Trophoblast cell (in vitro differentiated cells and primary cell): ENCODE data around the gene PTPRN2.

Experiments
- DNase-seq, 2 donors: peaks; one replicate each; pipeline ENCODE4 v3.0.0-alpha.2; 2016
- H2AFZ ChIP-seq: 2 replicates; pipeline ENCODE4 v1.6.1; 2013; ENCODE audit warnings: low read length, moderate library complexity, mild to moderate bottlenecking; ENCODE audit not compliant: insufficient read depth, poor library complexity
- H2AK5ac ChIP-seq: 2 replicates; pipeline ENCODE4 v1.6.1; 2013; ENCODE audit warnings: mild to moderate bottlenecking, low read length
- H2BK120ac ChIP-seq: 2 replicates; pipeline ENCODE4 v1.6.1; 2013; ENCODE audit warnings: low read length, mild to moderate bottlenecking, moderate library complexity; ENCODE audit not compliant: insufficient read depth, poor library complexity
- H2BK12ac ChIP-seq: 2 replicates; pipeline ENCODE4 v1.6.1; 2013; ENCODE audit warnings: mild to moderate bottlenecking, low read length, moderate library complexity
- H2BK5ac ChIP-seq: 2 replicates; pipeline ENCODE4 v1.6.1; 2013; ENCODE audit warnings: low read length, low read depth, moderate library complexity, mild to moderate bottlenecking; ENCODE audit not compliant: poor library complexity
- H3K14ac ChIP-seq: 2 replicates; pipeline ENCODE4 v1.6.1; 2013; ENCODE audit warnings: mild to moderate bottlenecking, low read length
- H3K18ac ChIP-seq: 2 replicates; pipeline ENCODE4 v1.6.1; 2013; ENCODE audit warnings: mild to moderate bottlenecking, low read length
- H3K23ac ChIP-seq: 2 replicates; pipeline ENCODE4 v1.6.1; 2013; ENCODE audit warnings: low read length
- H3K27ac ChIP-seq: 2 replicates; pipeline ENCODE4 v1.5.1; 2013; ENCODE audit warnings: low read depth, mild to moderate bottlenecking, inconsistent platforms, low read length, moderate library complexity
- H3K27me3 ChIP-seq: 2 replicates; pipeline ENCODE4 v1.6.1; 2013; ENCODE audit warnings: inconsistent platforms, mild to moderate bottlenecking, low read length, moderate library complexity; ENCODE audit not compliant: insufficient read depth
- H3K36me3 ChIP-seq, 2 experiments: 1 replicate in 1 of 2; 2 replicates in 1 of 2; pipeline ENCODE4 v1.6.1; 2013; ENCODE audit warnings: low read length in 2 of 2, mild to moderate bottlenecking in 2 of 2, moderate library complexity in 1 of 2; ENCODE audit not compliant: insufficient read depth in 2 of 2, control insufficient read depth in 1 of 2
- H3K4ac ChIP-seq: 2 replicates; pipeline ENCODE4 v1.6.1; 2013; ENCODE audit warnings: low read depth, mild to moderate bottlenecking, low read length, moderate library complexity
- H3K4me1 ChIP-seq, 2 experiments: 1 replicate in 1 of 2; 2 replicates in 1 of 2; pipeline ENCODE4 v1.6.1; 2013; ENCODE audit warnings: low read length in 2 of 2, mild to moderate bottlenecking in 2 of 2, moderate library complexity in 1 of 2; ENCODE audit not compliant: insufficient read depth in 2 of 2, control insufficient read depth in 1 of 2
- H3K4me2 ChIP-seq: 2 replicates; pipeline ENCODE4 v1.6.1; 2013; ENCODE audit warnings: inconsistent platforms, mild to moderate bottlenecking, low read length, moderate library complexity
- H3K4me3 ChIP-seq: 2 replicates; pipeline ENCODE4 v1.5.1; 2013; ENCODE audit warnings: mild to moderate bottlenecking, low read depth, low read length, inconsistent platforms
- H3K79me1 ChIP-seq: one replicate; pipeline ENCODE4 v1.6.1; 2013; ENCODE audit warnings: low read length
- H3K79me2 ChIP-seq: 2 replicates; pipeline ENCODE4 v1.6.1; 2013; ENCODE audit warnings: low read length, mild to moderate bottlenecking; ENCODE audit not compliant: control insufficient read depth, insufficient read depth, poor library complexity
- H3K9ac ChIP-seq: 2 replicates; pipeline ENCODE4 v1.6.1; 2013; ENCODE audit warnings: mild to moderate bottlenecking, low read length
- H3K9me3 ChIP-seq: 2 replicates; pipeline ENCODE4 v1.6.1; 2013; ENCODE audit warnings: low read depth, mild to moderate bottlenecking, control low read depth, inconsistent platforms, low read length; ENCODE audit not compliant: insufficient read depth
- H4K12ac ChIP-seq: 2 replicates; pipeline ENCODE4 v1.6.1; 2013; ENCODE audit warnings: low read depth, mild to moderate bottlenecking, low read length, moderate library complexity
- H4K8ac ChIP-seq: 2 replicates; pipeline ENCODE4 v1.6.1; 2013; ENCODE audit warnings: low read depth, mild to moderate bottlenecking, low read length, moderate library complexity
- H4K91ac ChIP-seq: one replicate; pipeline ENCODE4 v1.6.1; 2013; ENCODE audit warnings: low read depth, mild to moderate bottlenecking, low read length, moderate library complexity
- WGBS: extraction: QIAGEN DNeasy Blood & Tissue Kit; methylation state at CpG from one replicate; pipeline ENCODE4 v1.1.7; 2013; ENCODE audit warnings: missing lambda C conversion rate; ENCODE audit not compliant: insufficient read length, insufficient coverage; ENCODE audit errors: extremely low coverage; 5-methylcytosine and 5-hydroxymethylcytosine counted together

Gene PTPRN2

DNA sequence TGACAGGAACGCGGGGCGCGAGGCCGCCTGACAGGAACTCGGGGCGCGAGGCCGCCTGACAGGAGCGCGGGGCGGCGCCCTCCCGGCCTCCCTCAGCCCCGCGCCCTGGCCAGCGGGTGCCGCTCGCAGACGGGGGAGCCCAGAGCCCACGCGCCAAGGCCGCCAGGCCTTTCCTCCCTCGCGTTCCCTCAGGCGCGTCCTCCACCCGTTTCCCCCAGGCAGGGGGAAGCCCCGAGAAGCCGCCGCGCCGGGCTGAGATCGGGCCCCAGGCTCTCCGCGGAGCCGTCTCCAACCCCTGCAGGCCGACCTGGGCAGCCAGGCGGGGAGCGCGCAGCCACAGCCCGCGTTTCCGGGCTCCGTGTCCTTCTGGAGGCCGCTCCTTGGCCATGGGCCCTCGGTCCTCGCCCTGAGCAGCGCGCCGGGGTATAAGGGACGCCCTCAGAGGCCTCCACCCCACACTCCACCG lies 17.7 kb downstream of the PTPRN2 start:
- Histone ChIP-seq H3K9me3 (peaks cover 7% of the 10 kb centered on the region), H3K14ac (no peak overlapping the region), H2AFZ (no peak overlapping the region), H3K79me1 (no peaks in the 10 kb centered on the region), H4K12ac (no peak overlapping the region), H3K9ac (no peak overlapping the region), H2BK5ac (no peak overlapping the region), H3K23ac (no peak overlapping the region), H3K36me3 (no peaks in the 10 kb centered on the region), H3K4me1 (no peaks in the 10 kb centered on the region), H3K27ac (no peak overlapping the region), H3K18ac (no peak overlapping the region), H2BK120ac (no peak overlapping the region), H3K79me2 (no peaks in the 10 kb centered on the region), H2AK5ac (no peak overlapping the region), H3K4ac (no peak overlapping the region), H4K8ac (no peak overlapping the region), H4K91ac (no peak overlapping the region), H2BK12ac (no peak overlapping the region), H3K4me2 (peak overlapping the region; percentile 55), H3K27me3 (peaks cover 18% of the 10 kb centered on the region), H3K4me3 (no peak overlapping the region)
- DNase-seq, result peak in 1 of 2 donors; percentile 14
- no CpG with 5 or more reads among the region's 53 CpGs for WGBS

DNA sequence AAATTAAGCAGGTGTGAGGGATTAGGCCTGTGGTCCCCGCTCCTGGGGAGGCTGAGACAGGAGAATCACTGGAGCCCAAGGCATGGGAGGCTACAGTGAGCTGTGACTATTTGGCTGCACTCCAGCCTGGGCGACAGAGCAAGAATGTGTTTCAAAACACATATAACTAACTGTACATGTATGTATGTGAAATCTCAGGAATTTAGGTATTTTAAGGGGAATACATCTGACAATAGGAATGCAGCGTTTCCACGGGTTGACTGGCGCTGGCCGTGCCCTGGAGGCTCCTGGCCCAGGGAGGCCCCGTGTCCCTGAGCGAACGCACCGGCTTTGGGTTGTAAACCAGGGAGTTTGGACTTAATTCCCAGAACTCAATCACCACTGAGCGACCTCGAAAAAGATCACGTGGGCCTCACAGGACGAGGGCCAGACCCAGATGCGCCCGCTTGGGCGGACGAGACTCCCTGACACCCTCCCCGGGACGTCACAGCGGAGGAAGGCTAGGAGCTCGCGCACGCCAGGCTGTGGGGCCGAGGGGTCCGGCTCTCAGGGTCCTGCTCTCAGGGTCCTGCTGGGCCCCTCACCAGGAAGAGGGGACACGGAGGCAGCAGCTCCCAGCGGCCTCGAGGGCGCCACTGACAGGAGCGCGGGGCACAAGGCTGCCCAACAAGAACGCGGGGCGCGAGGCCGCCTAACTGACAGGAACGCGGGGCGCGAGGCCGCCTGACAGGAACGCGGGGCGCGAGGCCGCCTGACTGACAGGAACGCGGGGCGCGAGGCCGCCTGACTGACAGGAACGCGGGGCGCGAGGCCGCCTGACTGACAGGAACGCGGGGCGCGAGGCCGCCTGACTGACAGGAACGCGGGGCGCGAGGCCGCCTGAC lies 18.4 kb downstream of the PTPRN2 start:
- H3K4ac ChIP-seq, result no peak overlapping the region

DNA sequence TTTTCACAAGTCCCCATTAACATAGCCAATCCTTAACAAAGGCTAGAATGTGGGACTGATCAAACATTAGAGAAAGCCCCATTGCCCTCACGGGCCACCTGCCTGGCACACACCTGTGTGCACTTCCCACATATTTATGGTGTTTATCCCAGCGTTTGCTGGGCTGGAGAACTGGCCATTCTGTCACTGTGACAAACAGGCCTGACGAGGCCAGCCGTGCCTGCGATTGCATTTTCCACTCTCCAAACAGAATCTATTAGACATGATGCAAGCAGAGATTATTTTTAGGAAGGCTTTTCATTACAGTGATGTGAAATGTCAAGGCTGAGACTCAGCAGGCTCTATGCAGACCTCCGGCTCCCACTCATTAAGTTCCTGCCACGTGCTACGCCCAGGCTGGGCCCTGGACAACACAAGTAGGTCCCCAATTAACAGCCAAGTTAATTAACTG lies 20.4 kb downstream of the PTPRN2 start:
- Histone ChIP-seq H4K8ac (no peak overlapping the region), H3K14ac (no peak overlapping the region), H2BK12ac (no peak overlapping the region), H2BK5ac (no peak overlapping the region), H3K79me1 (no peaks in the 10 kb centered on the region), H3K36me3 (no peaks in the 10 kb centered on the region), H3K4me2 (no peak overlapping the region), H3K18ac (no peak overlapping the region), H3K9ac (no peak overlapping the region), H3K4ac (no peak overlapping the region), H4K91ac (no peak overlapping the region), H3K27me3 (peaks cover 18% of the 10 kb centered on the region), H3K9me3 (peaks cover 7% of the 10 kb centered on the region), H3K23ac (no peak overlapping the region), H4K12ac (no peak overlapping the region), H3K27ac (no peak overlapping the region), H3K4me3 (no peak overlapping the region), H2BK120ac (no peak overlapping the region), H3K79me2 (no peaks in the 10 kb centered on the region), H3K4me1 (no peaks in the 10 kb centered on the region), H2AFZ (no peak overlapping the region), H2AK5ac (no peak overlapping the region)
- DNase-seq, result no peak
- no CpG with 5 or more reads among the region's 8 CpGs for WGBS

More for the DNA sequence above, 18.4 kb downstream of the PTPRN2 start:
- Histone ChIP-seq H3K36me3 (no peaks in the 10 kb centered on the region), H2AK5ac (no peak overlapping the region), H3K27ac (no peak overlapping the region), H3K18ac (no peak overlapping the region), H3K9ac (no peak overlapping the region), H3K9me3 (peaks cover 7% of the 10 kb centered on the region), H3K27me3 (peaks cover 18% of the 10 kb centered on the region), H3K79me1 (no peaks in the 10 kb centered on the region), H3K4me3 (no peak overlapping the region), H3K4me2 (no peak overlapping the region), H3K79me2 (no peaks in the 10 kb centered on the region), H4K8ac (no peak overlapping the region), H2AFZ (no peak overlapping the region), H3K4me1 (no peaks in the 10 kb centered on the region), H2BK5ac (no peak overlapping the region), H3K14ac (no peak overlapping the region), H3K23ac (no peak overlapping the region), H2BK120ac (no peak overlapping the region), H4K12ac (no peak overlapping the region), H2BK12ac (no peak overlapping the region), H4K91ac (no peak overlapping the region)
- WGBS, result no CpG with 5 or more reads among the region's 67 CpGs
- DNase-seq, result peak; percentile 87 to 90

DNA sequence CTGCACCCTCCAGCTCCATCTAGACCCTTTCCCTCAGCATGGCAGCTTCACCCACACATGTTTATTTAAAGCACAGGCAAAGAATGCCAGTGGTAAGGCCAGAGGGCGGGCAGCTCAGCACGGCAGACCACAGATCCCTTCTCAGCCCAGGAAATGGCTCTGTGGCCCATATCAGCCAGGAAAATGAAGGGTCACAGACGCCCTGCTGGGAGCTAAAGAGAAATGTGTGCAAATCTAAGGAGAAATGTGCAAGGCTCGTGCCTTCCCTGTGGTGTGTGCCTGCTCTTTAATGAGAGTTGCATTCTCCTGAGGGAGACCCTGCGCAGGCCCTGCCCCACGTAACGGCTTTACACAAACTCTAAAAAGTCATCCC lies 23.0 kb downstream of the PTPRN2 start:
- Histone ChIP-seq H3K79me1 (no peaks in the 10 kb centered on the region), H3K4me2 (no peak overlapping the region), H3K9me3 (peaks cover 3% of the 10 kb centered on the region), H3K79me2 (no peaks in the 10 kb centered on the region), H3K4ac (no peak overlapping the region), H2BK12ac (no peak overlapping the region), H3K4me3 (no peak overlapping the region), H3K18ac (no peak overlapping the region), H3K4me1 (no peaks in the 10 kb centered on the region), H3K23ac (no peak overlapping the region), H3K9ac (no peak overlapping the region), H2AK5ac (no peak overlapping the region), H3K36me3 (no peaks in the 10 kb centered on the region), H3K27me3 (peaks cover 8% of the 10 kb centered on the region), H2AFZ (no peak overlapping the region), H3K14ac (no peak overlapping the region), H2BK120ac (no peak overlapping the region), H4K12ac (no peak overlapping the region), H4K91ac (no peak overlapping the region), H2BK5ac (no peak overlapping the region), H4K8ac (no peak overlapping the region), H3K27ac (no peak overlapping the region)
- DNase-seq, result no peak
- WGBS, result no CpG with 5 or more reads among the region's 7 CpGs
